Measurements from ENCODE around the gene TMEM54. TPM values are rescaled to one million over a fixed set of nuclear protein-coding genes. Genes with fewer than 3 reads are reported as not detected.
A peak's percentile ranks its signal among the peaks of the same experiment; 100 is the strongest.

Gene TMEM54
- polyA plus RNA-seq, 1 experiment = 34.9 TPM

DNA sequence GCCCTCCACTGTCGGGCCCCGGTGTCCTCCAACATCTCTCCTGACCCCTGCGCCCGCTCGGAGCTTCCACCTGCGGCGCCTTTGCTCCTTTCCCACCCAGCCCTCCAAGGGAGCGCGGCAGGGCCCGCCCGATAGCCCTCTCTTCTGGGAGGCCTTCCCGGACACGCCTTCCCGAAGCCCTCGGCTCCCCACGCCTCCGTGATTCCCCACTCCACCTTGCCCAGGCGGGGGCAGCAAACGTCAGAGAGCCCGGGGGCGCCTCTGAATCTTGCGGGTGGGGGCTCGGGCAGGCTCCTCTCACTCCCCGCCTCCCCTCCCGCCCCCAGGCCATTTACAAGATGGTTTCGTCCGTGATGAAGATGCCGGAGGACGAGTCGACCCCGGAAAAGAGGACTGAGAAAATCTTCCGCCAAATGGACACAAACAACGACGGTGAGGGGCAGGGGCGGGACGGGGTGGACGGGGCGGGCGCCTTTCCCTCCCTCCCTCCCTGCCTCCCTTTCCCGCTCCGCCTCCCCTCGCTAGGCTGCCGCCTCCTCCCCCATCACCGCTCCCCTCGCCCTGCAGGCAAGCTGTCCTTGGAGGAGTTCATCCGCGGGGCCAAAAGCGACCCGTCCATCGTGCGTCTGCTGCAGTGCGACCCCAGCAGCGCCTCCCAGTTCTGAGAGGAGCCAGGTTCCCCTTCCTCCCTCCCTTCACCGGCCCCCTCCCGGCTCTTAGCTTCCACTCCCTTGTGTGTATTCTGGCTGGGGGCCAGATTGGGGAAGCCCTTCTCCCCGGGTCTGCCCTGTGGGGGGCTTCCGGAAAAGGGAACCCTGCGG, 7.8 kb downstream of the TMEM54 start:
- POLR2A ChIA-PET = interaction anchor here (0.6 kb wide), 1 partner anchor 23 kb away, joined by 12 read pairs; no protein-coding TSS in a partner anchor
- peak; percentile 36 for TF ChIP-seq CTCF (IDR thresholded peaks at IDR 0.05; ENCODE audit: insufficient read depth, low read depth, low read length)
- Histone ChIP-seq H3K27me3 (ENCODE audit: control insufficient read depth, insufficient read depth, low read length) (peaks cover 8% of the 10 kb centered on the region), H3K4me3 (ENCODE audit: low read depth, low read length) (peak overlapping the region; percentile 37), H3K36me3 (ENCODE audit: control insufficient read depth, insufficient read depth, low read length) (no peaks in the 10 kb centered on the region; the same call in 1 of the 2 replicates)
- no peak for DNase-seq (ENCODE audit: low read depth)
- CTCF ChIA-PET = interaction anchor here (0.9 to 2.7 kb wide), 10 partner anchors 11 to 429 kb away, joined by 3 to 43 read pairs (median 4); no protein-coding TSS in a partner anchor

DNA sequence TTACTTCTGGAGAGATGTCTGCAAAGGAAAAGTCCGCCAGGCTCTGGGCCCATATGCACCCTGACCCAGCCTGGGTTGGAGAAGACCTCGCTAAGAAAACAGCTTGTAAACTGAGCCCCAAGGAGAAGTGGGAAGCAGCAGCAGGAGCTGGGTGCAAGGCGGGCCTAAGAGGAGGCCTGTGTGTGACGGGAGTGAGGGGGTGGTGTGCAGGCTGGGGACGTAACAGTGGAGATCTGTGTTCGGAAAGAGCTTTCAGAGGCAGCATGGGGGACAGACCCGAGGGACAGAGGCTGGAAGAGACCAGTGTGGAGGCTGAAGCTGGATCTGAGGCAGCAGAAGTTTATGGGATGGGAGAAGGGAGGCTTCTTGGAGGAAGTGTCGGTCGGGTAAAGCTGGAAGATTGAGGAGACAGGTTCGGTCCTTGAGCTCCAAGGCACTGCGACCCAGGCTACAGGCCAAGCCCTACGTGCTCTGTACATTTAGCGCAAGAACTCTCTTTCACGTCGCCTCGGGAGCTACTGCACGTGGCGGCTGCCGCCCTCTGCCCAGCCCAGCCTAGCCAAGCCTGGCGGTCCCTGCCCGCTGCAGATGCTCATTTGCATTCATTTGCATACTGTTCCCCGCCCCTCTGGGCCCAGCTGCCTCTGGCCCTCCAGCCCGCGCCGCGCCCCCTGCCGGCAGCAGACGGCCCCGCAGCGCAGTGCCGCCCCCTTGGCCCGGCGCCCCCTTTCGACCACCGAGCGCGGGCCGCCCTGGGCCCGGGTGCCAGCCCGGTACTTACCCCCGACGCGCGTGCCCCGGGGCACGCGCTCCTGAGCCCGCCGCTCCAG, 8.6 kb downstream of the TMEM54 start:
- TF ChIP-seq CTCF (IDR thresholded peaks at IDR 0.05; ENCODE audit: insufficient read depth, low read depth, low read length) = peak; percentile 29; the same call in 1 of the 2 replicates
- Histone ChIP-seq H3K36me3 (ENCODE audit: control insufficient read depth, insufficient read depth, low read length) (no peaks in the 10 kb centered on the region; the same call in 1 of the 2 replicates), H3K4me3 (ENCODE audit: low read depth, low read length) (peak overlapping the region; percentile 37), H3K27me3 (ENCODE audit: control insufficient read depth, insufficient read depth, low read length) (peaks cover 8% of the 10 kb centered on the region)
- POLR2A ChIA-PET = interaction anchor here (0.6 kb wide), 1 partner anchor 22 kb away, joined by 12 read pairs; no protein-coding TSS in a partner anchor
- DNase-seq (ENCODE audit: low read depth) = no peak
- CTCF ChIA-PET = interaction anchor here (0.7 to 2.7 kb wide), 13 partner anchors 11 to 428 kb away, joined by 3 to 43 read pairs (median 4); no protein-coding TSS in a partner anchor

GRCh38 chr1:32891630-32892029, 9.6 kb downstream of the TMEM54 start:
- H3K27me3 ChIP-seq (ENCODE audit: control insufficient read depth, insufficient read depth, low read length) = peaks cover 8% of the 10 kb centered on the region
- no peak for TF ChIP-seq CTCF (IDR thresholded peaks at IDR 0.05; ENCODE audit: insufficient read depth, low read depth, low read length)
- no peaks in the 10 kb centered on the region; the same call in 1 of the 2 replicates for H3K36me3 ChIP-seq (ENCODE audit: control insufficient read depth, insufficient read depth, low read length)
- POLR2A ChIA-PET = no interaction called here
- no peak overlapping the region for H3K4me3 ChIP-seq (ENCODE audit: low read depth, low read length)
- CTCF ChIA-PET = interaction anchor here (0.8 to 2.7 kb wide), 10 partner anchors 8 to 372 kb away, joined by 3 to 43 read pairs (median 6); no protein-coding TSS in a partner anchor
- DNase-seq (ENCODE audit: low read depth) = no peak

- H3K27me3 ChIP-seq (ENCODE audit: control insufficient read depth, insufficient read depth, low read length) = peaks cover 8% of the 10 kb centered on the region
- TF ChIP-seq CTCF (IDR thresholded peaks at IDR 0.05; ENCODE audit: insufficient read depth, low read depth, low read length) = no peak
- no peaks in the 10 kb centered on the region; the same call in 1 of the 2 replicates for H3K36me3 ChIP-seq (ENCODE audit: control insufficient read depth, insufficient read depth, low read length)
- no peak for DNase-seq (ENCODE audit: low read depth)
- H3K4me3 ChIP-seq (ENCODE audit: low read depth, low read length) = no peak overlapping the region
- CTCF ChIA-PET = interaction anchor here (0.8 to 2.7 kb wide), 7 partner anchors 8 to 195 kb away, joined by 3 to 43 read pairs (median 5); no protein-coding TSS in a partner anchor
- POLR2A ChIA-PET = no interaction called here
Measured at GRCh38 chr1:32891241-32891570, 10.0 kb downstream of the TMEM54 start.

All from BJ (cell line).